ENCODE results near the gene IL1RAPL2.

DNA sequence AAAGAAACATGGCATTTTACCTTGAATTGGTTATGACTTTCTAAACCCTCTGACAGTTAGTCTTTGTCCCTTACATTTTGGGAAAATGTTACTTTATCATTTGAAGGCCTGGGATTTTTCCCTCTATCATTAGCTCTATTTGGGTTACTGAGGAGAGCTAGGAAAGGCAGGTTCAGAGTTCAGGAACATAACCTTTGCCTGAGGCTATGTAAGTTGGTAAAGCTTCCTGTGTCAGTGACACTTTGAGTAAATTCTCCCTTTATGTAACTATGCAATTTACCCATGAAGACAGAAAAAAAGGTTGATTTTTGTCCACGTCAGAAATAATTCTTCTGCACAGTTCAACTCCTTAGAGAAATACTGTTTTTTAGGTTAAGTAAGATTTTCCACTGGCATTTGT is 1084.6 kb downstream of the IL1RAPL2 start:
- TF ChIP-seq CTCF (conservative IDR thresholded peaks at IDR 0.05; ENCODE audit: low read depth, low read length) (no peak), POLR2A (IDR thresholded peaks at IDR 0.05; ENCODE audit: low read depth, low read length) (no peak), ELK1 (IDR thresholded peaks at IDR 0.05; ENCODE audit: borderline replicate concordance, low read depth, low read length) (no peak), RAD21 (IDR thresholded peaks at IDR 0.05; ENCODE audit: low read length) (no peak), CEBPB (IDR thresholded peaks at IDR 0.05; ENCODE audit: low read depth, low read length) (no peak), RFX5 (IDR thresholded peaks at IDR 0.05; ENCODE audit: low read depth, low read length) (no peak), MAFK (IDR thresholded peaks at IDR 0.05; ENCODE audit: low read depth, low read length) (no peak)
